ENCODE data around the gene NR6A1.

DNA sequence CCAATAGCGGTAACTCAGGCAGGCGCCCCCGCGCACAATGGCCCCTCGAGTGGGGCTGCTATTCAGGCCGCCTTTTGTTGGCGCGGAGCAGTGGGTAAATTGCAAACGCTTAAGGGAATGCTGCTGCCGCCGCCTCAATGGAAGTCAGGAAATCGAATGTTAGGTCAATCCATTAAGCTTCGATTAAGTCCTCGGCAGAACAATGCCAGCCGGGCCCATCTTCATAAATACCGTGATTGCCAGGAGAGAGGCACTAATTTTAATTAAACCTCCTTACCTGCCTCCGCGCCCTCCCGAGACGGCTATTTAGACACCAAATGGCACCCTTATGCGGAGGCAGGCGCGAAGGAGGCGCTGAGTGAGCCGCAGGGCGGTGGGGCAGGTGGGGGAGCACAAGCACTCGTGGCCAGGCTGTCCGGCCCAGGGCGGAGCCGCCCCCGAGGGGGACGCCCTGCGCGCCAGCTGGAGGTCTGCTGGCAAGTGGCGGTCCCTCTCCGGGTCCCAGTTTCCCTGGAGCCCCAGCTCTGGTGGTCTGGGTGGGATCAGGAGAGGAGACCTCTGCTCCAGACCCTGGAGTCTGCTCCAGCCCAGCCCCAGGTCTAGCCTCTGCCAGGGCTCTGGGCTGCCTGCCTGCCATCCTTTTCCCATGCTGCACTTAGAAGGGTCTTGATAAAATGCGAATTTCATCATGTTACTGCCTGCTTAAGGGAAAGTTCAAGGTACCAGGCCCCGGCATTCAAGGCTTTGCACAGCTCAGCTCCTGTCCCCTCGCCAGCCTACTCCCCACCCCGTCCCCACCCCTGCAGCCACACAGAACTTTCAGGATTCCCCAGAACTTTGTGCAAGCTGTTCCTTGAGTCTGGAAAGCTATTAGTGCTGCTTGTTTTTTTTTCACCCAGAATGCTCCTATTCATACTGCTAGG is 283.6 kb downstream of the NR6A1 start:
- TF ChIP-seq CTCF (conservative IDR thresholded peaks at IDR 0.05; ENCODE audit: low read depth in 2 of 2) (no peak), EZH2phosphoT487 (IDR thresholded peaks at IDR 0.05; ENCODE audit: unreplicated experiment) (no peak), POLR2AphosphoS5 (IDR thresholded peaks at IDR 0.05; ENCODE audit: low read depth) (no peak), ZNF114 (CRISPR knock-in tag; IDR thresholded peaks at IDR 0.05) (no peak), REST (IDR thresholded peaks at IDR 0.05; ENCODE audit: unreplicated experiment) (no peak), JUNB (IDR thresholded peaks at IDR 0.05; ENCODE audit: unreplicated experiment) (no peak), EZH2 (IDR thresholded peaks at IDR 0.05; ENCODE audit: low read depth, unreplicated experiment) (no peak), STAT1 (IDR thresholded peaks at IDR 0.05; ENCODE audit: unreplicated experiment) (no peak), NANOG (IDR thresholded peaks at IDR 0.05; ENCODE audit: borderline replicate concordance) (no peak), CREB1 (CRISPR knock-in tag; IDR thresholded peaks at IDR 0.05; ENCODE audit: low read depth) (no peak), ZNF331 (CRISPR knock-in tag; IDR thresholded peaks at IDR 0.05; ENCODE audit: low read depth) (no peak)
- TF ChIP-seq, protein P1, sequence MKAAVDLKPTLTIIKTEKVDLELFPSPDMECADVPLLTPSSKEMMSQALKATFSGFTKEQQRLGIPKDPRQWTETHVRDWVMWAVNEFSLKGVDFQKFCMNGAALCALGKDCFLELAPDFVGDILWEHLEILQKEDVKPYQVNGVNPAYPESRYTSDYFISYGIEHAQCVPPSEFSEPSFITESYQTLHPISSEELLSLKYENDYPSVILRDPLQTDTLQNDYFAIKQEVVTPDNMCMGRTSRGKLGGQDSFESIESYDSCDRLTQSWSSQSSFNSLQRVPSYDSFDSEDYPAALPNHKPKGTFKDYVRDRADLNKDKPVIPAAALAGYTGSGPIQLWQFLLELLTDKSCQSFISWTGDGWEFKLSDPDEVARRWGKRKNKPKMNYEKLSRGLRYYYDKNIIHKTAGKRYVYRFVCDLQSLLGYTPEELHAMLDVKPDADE (IDR thresholded peaks at IDR 0.05), result no peak
